Pancreas (tissue), 10 donors: ENCODE measurements around the gene PET117. TPM values are rescaled to one million over a fixed set of nuclear protein-coding genes. Genes with fewer than 3 reads are reported as not detected.

ENCODE experiments used
- ATAC-seq, 4 donors: fragments of 200-7000 bp; cut with Tn5 transposase; one replicate each; pipeline versions ENCODE4 v1.8.0 to v1.9.1; 2020; ENCODE audit warnings: mild to moderate bottlenecking in 4 of 4, moderate library complexity in 4 of 4
- DNase-seq, 6 donors: peaks; one replicate each; pipeline ENCODE4 v3.0.0-alpha.2; 2020
- FAIRE-seq: peaks from 2 replicates; lab custom pipeline; 2012; peaks lifted over from hg19 to GRCh38; lab: Jason Lieb, UNC
- H3K27ac ChIP-seq, 4 donors: fragments of 200-600 bp; sonication (generic); 1 replicate in 3 of 4; 2 replicates in 1 of 4; pipeline versions ENCODE4 v1.5.0 to v1.8.0; 2020
- H3K27me3 ChIP-seq, 4 donors: fragments of 200-600 bp; one replicate each; pipeline ENCODE4 v1.8.0; 2021
- H3K36me3 ChIP-seq, 3 donors: fragments of 200-600 bp; sonication (generic) in 1 of 3; one replicate each; pipeline versions ENCODE4 v1.5.0 to v1.8.0; 2020 to 2021
- H3K4me1 ChIP-seq, 3 donors: fragments of 200-600 bp; one replicate each; pipeline ENCODE4 v1.8.0; 2021
- H3K4me3 ChIP-seq, 4 donors: fragments of 200-600 bp; sonication (generic) in 2 of 4; one replicate each; pipeline versions ENCODE4 v1.5.0 to v1.8.0; 2020 to 2021
- H3K9me3 ChIP-seq, 4 donors: fragments of 200-600 bp; one replicate each; pipeline ENCODE4 v1.8.0; 2021
- CTCF ChIP-seq, 4 donors: fragments of 200-600 bp; sonication (generic) in 3 of 4; IDR thresholded peaks; one replicate each; pipeline versions ENCODE4 v1.5.0 to v1.8.0; 2021; ENCODE audit warnings: antibody characterized with exemption in 4 of 4
- WGBS, 2 donors: extraction: QIAGEN DNeasy Blood & Tissue Kit; methylation state at CpG; one replicate each; pipeline ENCODE4 v1.1.7; 2013; 5-methylcytosine and 5-hydroxymethylcytosine counted together
- intact Hi-C, 3 donors: fragments of 100-400 bp; cut with DNase I; formaldehyde crosslinking; loops; one replicate each; pipeline versions ENCODE4 v1.11.1 to v1.14.2; 2022
- polyA plus RNA-seq, 2 donors: library from polyadenylated mRNA; stranded (reverse); fragments of 200-250 nt; gene quantifications; one replicate each; pipeline ENCODE4 v1.2.3, GENCODE V29; 2013
- total RNA-seq, 6 donors: library from RNA; stranded (reverse); fragmentation: NEBNext Ultra II Directional in 4 of 6; extraction: Animal tissue kit (Norgen Biotek cat#: 25700) in 4 of 6; gene quantifications; one replicate each; pipeline versions ENCODE4 v1.2.1 to v1.2.4, GENCODE V29; 2021 to 2023
- donor health status: healthy with polysubstance abuse.
- donor health status: DM: no; HTN: no; CAD: no; lungs with moderate emphysema.
- donor health status: DM: no; HTN: no; CAD: no.
- donor health status: control.
- donor health status: control.
- donor health status: Bipolar disorder and iron deficiency.
- donor health status: DM: yes; HTN: yes; CAD: no.
- donor health status: DM: no; HTN: no; CAD: no.
- donor health status: DM: no; HTN: no; CAD: no.
- donor health status: DM: yes; HTN: yes; CAD: no.

Gene PET117
- total and polyA plus RNA-seq, 8 donors, result 5.5 to 9.2 (median 6.3) TPM

- Histone ChIP-seq H3K27ac (no peak overlapping the region), H3K36me3 (peaks cover 0 to 11% (median 0%) of the 10 kb centered on the region in 3 donors), H3K27me3 (no peaks in the 10 kb centered on the region), H3K4me3 (no peak overlapping the region), H3K9me3 (no peaks in the 10 kb centered on the region), H3K4me1 (no peaks in the 10 kb centered on the region)
- WGBS, 2 donors, result 96 to 98% methylated on average over 9 of the region's 9 CpGs
- no peak for TF ChIP-seq CTCF (IDR thresholded peaks at IDR 0.05)
- DNase-seq, result no peak
- intact Hi-C loops, result no loop called here
- FAIRE-seq, result no peak
- no peak for ATAC-seq
These were observed 16.7 kb downstream of the PET117 start for GRCh38 chr20:18154342-18154741.

- Histone ChIP-seq H3K9me3 (no peaks in the 10 kb centered on the region), H3K36me3 (peaks cover 0 to 22% (median 0%) of the 10 kb centered on the region in 3 donors), H3K4me3 (no peak overlapping the region), H3K4me1 (no peaks in the 10 kb centered on the region), H3K27me3 (no peaks in the 10 kb centered on the region), H3K27ac (no peak overlapping the region)
- WGBS, 2 donors, result 93 to 96% methylated on average over 4 of the region's 4 CpGs
- no peak for TF ChIP-seq CTCF (IDR thresholded peaks at IDR 0.05)
- no peak for DNase-seq
- FAIRE-seq, result no peak
- no peak for ATAC-seq
- intact Hi-C loops, result no loop called here
These were observed 18.4 kb downstream of the PET117 start for GRCh38 chr20:18156045-18156444.

DNA sequence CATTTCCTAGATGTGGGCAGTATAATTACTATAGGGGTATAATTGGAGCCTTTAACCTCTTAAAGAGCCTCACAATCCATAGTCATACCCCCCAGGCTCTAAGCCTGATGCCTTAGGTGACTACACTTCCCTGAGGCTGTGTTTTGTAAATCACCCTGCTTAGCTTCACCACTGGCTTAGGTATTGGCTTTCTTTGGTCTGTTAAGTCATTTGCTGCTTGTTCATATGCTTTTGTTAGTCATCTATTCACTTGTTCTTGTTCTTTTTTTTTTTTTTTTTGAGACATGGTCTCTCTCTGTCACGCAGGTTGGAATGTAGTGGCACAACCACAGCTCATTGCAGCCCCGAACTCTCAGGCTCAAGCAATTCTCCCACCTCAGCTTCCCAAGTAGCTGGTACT lies 26.7 kb downstream of the PET117 start:
- Histone ChIP-seq H3K27me3 (no peaks in the 10 kb centered on the region), H3K4me3 (no peak overlapping the region), H3K4me1 (no peaks in the 10 kb centered on the region), H3K27ac (no peak overlapping the region), H3K9me3 (no peaks in the 10 kb centered on the region), H3K36me3 (peaks cover 0 to 35% (median 0%) of the 10 kb centered on the region in 3 donors)
- no peak for TF ChIP-seq CTCF (IDR thresholded peaks at IDR 0.05)
- ATAC-seq, result no peak
- DNase-seq, result no peak
- intact Hi-C loops, result no loop called here
- WGBS, 2 donors, result 90 to 99% methylated on average over 2 of the region's 2 CpGs
- FAIRE-seq, result no peak

GRCh38 chr20:18165553-18165952 lies 27.9 kb downstream of the PET117 start:
- no peaks in the 10 kb centered on the region for H3K4me1 ChIP-seq
- intact Hi-C loops, result no loop called here
- FAIRE-seq, result no peak
- 88 to 90% methylated on average over 3 of the region's 3 CpGs for WGBS, 2 donors
- TF ChIP-seq CTCF (IDR thresholded peaks at IDR 0.05), result no peak
- H3K27ac ChIP-seq, result no peak overlapping the region
- no peaks in the 10 kb centered on the region for H3K9me3 ChIP-seq
- DNase-seq, result no peak
- no peak for ATAC-seq
- no peaks in the 10 kb centered on the region for H3K27me3 ChIP-seq
- no peak overlapping the region for H3K4me3 ChIP-seq
- H3K36me3 ChIP-seq, result peaks cover 0 to 25% (median 0%) of the 10 kb centered on the region in 3 donors

DNA sequence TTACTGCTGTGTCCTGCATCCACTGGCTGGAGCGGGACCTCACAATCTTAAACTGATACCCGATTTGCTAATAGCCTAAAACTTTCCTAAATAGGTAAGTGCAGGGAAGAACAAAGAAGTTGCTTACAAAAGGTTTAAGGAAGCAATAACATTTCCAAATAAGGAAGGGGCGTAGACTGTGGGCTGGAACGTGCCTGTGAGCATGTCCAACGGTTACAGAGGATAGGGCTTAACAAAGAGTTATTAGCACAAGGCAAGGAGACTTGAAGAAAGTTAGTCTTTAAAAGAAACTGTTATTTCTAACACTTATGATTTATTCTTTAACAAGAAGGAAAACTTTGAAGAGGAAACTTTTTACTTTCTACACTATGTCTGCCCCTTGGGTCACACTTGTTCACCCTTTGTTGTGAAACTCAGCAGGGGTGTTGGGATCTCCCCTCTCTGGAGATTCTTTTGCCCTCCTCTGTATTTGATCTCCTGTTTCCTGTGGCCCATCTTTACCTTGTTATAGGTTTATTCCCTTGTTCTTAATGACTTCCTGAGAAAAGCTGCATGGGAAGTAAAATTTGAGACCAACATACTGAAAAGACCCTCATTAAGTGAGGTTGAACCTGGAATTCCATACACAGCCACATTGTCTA lies 28.7 kb downstream of the PET117 start:
- no peak for FAIRE-seq
- 77 to 78% methylated on average over 5 of the region's 5 CpGs for WGBS, 2 donors
- TF ChIP-seq CTCF (IDR thresholded peaks at IDR 0.05), result no peak

More for the DNA sequence above, 28.7 kb downstream of the PET117 start:
- no peaks in the 10 kb centered on the region for H3K9me3 ChIP-seq
- no peaks in the 10 kb centered on the region for H3K27me3 ChIP-seq
- ATAC-seq (no peak), DNase-seq (no peak)
- no peaks in the 10 kb centered on the region for H3K4me1 ChIP-seq
- no peak overlapping the region for H3K27ac ChIP-seq
- intact Hi-C loops, result no loop called here
- peaks cover 0 to 21% (median 0%) of the 10 kb centered on the region in 3 donors for H3K36me3 ChIP-seq
- H3K4me3 ChIP-seq, result no peak overlapping the region
